ENCODE results near the gene NFYC.

NFYC gene

GRCh38 chr1:40679165-40679953, 12.1 kb upstream of the NFYC start:
- no peak for DNase-seq (ENCODE audit: low read depth in 2 of 2)
- TF ChIP-seq CTCF (IDR thresholded peaks at IDR 0.05; ENCODE audit: low read depth, low read length), result no peak
- H3K4me3 ChIP-seq (replicated peaks in 1 of 2; ENCODE audit: low read depth in 2 of 2, low read length in 2 of 2), result no peak overlapping the region

DNA sequence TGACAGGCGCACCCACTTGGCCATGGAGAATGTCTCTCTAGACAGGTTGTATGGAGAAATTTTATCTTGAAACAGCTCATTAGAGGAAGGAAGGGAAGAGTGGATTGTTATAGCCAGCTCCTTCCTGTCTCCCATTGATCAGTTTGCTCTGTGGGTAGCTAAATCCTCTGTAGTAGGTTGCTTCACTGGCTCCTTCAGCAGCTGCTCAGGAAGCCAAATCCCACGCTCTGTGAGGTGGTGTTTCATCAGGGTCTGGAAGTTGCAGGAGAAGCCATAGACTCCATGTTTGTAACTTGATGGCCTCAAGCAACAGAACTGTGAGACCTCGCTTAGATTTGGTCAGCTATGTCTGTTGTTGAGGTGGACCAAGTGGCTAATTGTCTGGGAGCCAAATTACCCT, 6.8 kb upstream of the NFYC start:
- no peak overlapping the region for H3K4me3 ChIP-seq (replicated peaks in 1 of 2; ENCODE audit: low read depth in 2 of 2, low read length in 2 of 2)
- no peak for TF ChIP-seq CTCF (IDR thresholded peaks at IDR 0.05; ENCODE audit: low read depth, low read length)
- DNase-seq (ENCODE audit: low read depth in 2 of 2), result no peak

DNA sequence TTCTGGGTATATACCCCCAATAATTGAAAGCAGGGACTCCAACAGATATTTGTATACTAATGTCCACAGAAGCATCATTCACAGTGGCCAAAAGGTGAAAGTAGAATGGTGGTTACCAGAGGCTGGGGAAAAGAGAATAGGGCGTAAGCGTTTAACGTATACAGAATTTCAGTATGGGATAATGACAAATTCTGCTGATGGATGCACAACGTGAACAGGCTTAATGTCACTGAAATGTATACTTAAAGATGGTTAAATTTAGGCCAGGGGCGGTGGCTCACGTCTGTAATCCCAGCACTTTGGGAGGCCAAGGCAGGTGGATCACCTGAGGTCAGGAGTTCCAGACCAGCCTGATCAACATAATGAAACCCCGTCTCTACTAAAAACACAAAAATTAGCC, 4.4 kb upstream of the NFYC start:
- no peak for TF ChIP-seq CTCF (IDR thresholded peaks at IDR 0.05; ENCODE audit: low read depth, low read length)
- no peak for DNase-seq (ENCODE audit: low read depth in 2 of 2)
- H3K4me3 ChIP-seq (replicated peaks in 1 of 2; ENCODE audit: low read depth in 2 of 2, low read length in 2 of 2), result no peak overlapping the region

DNA sequence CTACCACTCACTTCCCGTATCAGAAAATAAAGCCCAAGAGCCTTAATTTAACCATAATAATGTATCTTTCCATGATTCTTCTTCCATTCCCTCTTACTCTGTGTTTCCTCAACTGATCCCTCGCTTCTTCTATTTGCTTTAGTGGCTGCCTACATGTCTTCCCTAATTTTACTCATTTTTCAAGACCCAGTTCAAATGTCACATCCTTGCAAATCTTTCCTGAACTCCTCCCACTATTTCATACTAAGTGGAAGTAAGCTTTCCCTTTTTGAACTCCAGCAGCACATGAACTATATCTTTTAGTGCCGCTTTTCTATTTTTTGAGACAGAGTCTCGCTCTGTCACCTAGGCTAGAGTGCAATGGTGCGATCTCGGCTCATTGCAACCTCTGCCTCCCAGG, 3.8 kb upstream of the NFYC start:
- H3K4me3 ChIP-seq (replicated peaks in 1 of 2; ENCODE audit: low read depth in 2 of 2, low read length in 2 of 2), result no peak overlapping the region
- DNase-seq (ENCODE audit: low read depth in 2 of 2), result no peak
- no peak for TF ChIP-seq CTCF (IDR thresholded peaks at IDR 0.05; ENCODE audit: low read depth, low read length)

GRCh38 chr1:40689737-40690136, 1.8 kb upstream of the NFYC start:
- H3K4me3 ChIP-seq (replicated peaks in 1 of 2; ENCODE audit: low read depth in 2 of 2, low read length in 2 of 2), result no peak overlapping the region
- no peak for DNase-seq (ENCODE audit: low read depth in 2 of 2)
- no peak for TF ChIP-seq CTCF (IDR thresholded peaks at IDR 0.05; ENCODE audit: low read depth, low read length)

DNA sequence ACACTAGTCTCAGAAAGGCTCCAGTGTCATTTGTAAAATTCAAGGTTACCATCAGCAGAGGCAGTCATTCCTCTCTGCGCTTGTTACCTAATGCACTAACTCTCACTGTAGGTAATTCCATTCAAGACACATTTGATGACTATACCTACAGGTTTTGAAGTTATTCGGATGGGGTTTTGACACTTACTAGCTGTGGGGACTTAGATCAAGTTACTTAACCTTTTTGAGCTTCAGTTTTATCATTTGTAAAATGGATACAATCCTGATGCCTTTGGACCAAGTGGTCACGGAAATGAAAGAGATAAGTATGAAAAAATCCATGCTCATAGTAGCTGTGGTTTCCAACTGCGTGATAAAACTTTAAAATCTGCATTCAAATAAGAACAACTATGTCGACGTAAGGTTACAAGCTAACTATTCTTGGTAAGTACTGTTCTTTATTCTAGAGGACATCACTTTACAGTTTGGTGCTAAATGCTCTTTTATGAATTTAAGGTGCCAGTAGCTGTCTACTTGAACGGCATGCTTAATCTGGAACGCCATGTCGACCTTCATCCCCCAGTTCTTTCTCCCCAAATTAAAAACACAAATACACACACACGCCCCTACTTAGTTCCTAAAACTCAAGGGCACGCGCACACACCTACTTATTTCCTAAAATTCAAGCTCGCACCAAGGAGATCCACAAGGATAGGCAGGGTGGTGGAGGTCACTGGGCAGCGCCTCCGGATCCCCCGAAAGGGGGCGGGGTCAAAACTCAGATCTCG, 550 bp upstream of the NFYC start:
- peak overlapping the region; percentile 79 to 89 for H3K4me3 ChIP-seq (replicated peaks in 1 of 2; ENCODE audit: low read depth in 2 of 2, low read length in 2 of 2)
- no peak for TF ChIP-seq CTCF (IDR thresholded peaks at IDR 0.05; ENCODE audit: low read depth, low read length)
- no peak for DNase-seq (ENCODE audit: low read depth in 2 of 2)
